ENCODE data around the gene OR6Y1.

Gene OR6Y1, protein sequence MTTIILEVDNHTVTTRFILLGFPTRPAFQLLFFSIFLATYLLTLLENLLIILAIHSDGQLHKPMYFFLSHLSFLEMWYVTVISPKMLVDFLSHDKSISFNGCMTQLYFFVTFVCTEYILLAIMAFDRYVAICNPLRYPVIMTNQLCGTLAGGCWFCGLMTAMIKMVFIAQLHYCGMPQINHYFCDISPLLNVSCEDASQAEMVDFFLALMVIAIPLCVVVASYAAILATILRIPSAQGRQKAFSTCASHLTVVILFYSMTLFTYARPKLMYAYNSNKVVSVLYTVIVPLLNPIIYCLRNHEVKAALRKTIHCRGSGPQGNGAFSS

GRCh38 chr1:158554352-158554751 is at the start of gene OR6Y1:
TSS of gene OR6Y1 (minus strand) at chr1:158554405. CDS start at chr1:158548105, 6,300 bp downstream.
- no peak for DNase-seq

DNA sequence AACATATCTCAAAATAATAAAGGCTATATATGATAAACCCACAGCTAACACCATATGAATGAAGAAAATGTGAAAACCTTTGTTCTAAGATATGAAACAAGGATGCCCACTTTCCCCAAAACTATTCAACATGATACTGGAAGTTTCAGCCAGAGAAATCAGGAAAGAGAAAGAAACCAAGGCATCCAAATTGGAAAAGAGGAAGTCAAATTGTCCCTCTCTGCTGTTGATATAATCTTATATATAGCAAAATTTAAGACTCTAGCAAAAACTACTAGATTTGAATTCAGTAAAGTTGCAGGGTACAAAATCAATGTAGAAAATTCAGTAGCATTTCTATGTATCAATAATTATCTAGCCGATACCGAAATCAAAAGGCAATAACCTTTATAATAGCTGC is 46.5 kb upstream of the OR6Y1 start:
- DNase-seq, result no peak

DNA sequence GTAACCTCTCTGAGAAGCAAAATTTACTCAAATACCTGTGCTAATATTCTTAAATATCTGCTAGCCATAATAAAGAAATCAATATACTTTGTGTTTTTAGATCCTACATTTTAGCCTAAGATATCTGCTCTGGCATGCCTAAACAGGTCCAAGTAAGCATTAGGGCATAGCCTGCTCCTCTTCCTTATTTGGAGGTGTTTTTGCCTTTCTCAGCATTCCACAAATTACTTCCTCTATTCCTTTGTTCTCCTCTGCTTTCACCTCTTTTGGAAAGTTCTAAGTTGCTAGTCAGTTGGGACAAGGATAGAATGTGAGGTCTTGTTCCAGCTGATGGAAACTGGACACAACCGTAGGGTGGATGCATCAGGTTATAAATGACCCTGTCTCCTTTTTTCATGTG is 32.7 kb upstream of the OR6Y1 start:
- DNase-seq, result no peak

DNA sequence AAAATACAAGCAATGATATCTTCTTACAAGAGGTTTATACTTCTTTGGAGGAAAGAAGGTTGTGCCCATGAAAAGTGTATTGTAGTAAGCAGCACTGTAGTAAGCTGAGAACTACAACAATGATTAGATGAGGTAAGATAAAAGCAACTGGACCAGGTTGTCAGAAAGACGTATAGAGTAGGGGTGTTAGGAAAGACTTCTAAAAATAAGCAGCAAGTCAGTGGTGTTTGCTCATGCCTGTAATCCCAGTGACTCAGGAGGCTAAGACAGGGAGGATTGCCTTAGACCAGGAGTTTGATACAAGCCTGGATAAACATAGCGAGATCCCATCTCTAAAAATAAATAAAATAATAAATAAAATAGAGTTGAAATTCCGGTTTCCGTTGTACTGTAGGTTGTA is 29.8 kb upstream of the OR6Y1 start:
- DNase-seq, result no peak

DNA sequence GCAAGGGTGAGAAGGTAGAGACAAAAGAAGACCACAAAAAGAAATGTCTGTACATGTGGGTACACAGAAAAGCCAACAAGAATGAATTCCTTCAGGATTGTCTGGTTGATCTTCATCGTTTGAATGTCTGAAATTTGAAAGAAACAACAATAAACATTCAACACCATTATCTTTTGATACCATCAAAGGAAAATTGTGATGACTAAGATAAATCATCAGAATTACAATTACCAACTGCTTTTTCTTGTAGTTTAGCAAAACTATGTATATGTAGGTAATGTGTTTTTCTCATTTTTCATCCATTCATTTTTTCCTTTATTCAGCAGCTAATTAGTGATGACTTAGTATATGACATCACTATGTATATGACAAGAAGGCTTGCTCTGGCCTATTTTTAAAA is 25.5 kb upstream of the OR6Y1 start, which contains the start of gene OR10X1:
TSS of gene OR10X1 (minus strand) at position 167 of the 400 bp plus-strand sequence. CDS start at position 167, 0 bp downstream.
- DNase-seq, result no peak

GRCh38 chr1:158577561-158577960 is 23.4 kb upstream of the OR6Y1 start:
- DNase-seq, result no peak

DNA sequence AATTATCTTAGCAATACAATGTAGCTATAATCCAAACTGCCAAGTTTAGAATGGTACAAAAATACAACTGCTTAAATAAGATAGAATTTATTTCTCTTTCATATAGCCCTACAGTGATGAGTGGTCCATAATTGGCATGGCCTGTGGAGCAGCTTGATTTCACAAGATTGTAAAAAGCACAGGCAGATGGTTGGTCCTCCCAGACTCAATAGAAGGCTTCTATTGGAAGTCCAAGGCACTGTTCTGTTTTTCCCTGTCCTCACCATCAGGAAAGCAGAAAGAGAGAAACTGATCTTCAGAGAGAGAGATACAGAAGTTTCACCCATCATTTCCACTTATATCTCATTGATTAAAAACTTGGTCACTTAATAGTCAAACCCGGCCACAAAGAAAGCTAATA is 18.0 kb upstream of the OR6Y1 start:
- DNase-seq, result no peak

DNA sequence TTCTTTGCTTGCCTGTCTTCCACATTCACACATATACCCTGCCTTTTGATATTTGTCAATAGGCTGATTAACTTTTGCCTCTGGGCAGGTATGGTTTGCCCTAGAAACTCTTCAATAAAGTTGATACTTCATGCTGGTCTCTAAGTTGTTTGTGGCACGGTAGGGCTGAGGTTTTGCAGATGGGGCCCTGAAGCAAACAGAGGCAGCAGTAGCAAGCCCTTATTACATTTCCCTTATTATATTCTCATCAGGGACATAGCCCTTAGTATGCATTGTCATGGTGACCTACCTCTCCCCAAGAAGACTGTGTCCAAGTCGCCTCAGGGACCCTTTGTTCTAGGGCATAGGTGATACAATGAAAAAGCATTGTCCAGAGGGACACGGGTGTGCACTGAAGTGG is 16.3 kb upstream of the OR6Y1 start, which contains the start of gene OR6P1:
TSS of gene OR6P1 (minus strand) at position 101 of the 400 bp plus-strand sequence. CDS start 6,976 bp downstream, outside the sequence.
- no peak for DNase-seq

DNA sequence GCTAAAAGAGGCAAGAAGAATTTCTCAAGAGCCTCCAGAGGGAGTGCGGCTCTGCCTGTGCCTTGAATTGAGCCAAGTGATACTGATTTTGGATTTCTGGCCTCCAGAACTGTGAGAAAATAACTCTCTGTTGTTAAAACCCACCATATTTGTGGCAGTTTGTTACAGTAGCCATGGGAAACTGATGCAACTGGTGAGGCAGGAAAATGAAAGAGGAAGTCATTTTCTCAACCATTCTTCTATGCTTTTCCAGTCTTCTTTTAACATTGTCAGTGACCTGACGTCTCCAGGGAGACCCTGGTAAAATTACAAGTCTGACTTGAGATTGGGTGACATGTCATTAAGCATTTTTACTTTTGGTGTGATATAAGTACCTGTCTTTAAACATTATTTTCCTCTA is 10.4 kb upstream of the OR6Y1 start:
- DNase-seq, result no peak

DNA sequence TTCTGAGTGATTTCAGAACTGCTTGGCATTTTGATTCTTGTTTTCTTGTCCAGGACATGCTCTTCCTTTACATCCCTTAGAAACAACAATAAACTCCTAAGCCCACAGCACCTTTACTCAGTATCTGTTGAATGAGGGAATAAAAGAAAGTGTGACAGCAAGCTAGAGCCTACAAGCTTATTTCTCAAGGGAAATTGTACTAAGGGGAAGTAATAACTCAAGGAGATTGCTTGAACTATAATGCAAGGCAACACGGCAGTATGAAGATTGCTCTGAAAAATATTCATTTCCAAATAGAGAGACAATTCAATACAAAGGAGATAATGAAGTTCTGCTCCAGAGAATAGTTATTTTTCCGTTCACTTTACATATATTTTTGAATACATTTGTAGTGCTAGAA is 9.6 kb upstream of the OR6Y1 start:
- DNase-seq, result no peak

GRCh38 chr1:158559696-158560095 is 5.5 kb upstream of the OR6Y1 start:
- no peak for DNase-seq

DNA sequence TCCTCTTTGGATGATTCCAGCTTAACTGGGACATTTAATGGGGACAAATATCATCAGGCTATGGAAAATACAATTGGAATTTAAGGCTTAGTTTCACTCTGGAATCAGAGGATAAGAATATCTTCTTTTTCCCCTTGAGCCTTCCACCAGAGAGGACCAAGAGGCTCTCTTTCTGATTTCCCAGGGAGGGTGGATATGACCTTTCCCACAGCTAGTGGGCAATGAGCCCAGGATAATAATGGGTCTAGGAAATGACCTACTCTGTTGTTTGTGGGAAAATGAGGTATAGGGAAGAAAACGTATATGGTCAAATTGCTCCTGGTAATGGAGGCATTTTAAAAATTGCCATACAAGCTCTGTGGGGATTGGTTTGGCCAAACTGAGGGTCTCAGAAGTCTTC is 1.9 kb downstream of the OR6Y1 start:
- DNase-seq, result no peak

DNA sequence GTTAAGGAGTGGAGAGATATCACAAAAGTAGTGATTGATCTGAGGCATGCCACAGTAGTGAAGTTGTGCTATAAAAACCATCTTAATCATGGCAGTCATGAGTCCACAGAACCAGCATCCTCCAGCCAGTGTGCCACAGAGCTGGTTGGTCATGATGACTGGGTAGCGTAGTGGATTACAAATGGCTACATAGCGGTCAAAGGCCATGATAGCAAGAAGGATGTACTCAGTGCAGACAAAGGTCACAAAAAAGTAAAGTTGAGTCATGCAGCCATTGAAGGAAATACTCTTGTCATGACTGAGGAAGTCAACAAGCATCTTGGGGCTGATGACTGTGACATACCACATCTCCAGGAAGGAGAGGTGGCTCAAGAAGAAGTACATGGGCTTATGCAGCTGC is 6.7 kb downstream of the OR6Y1 start:
- DNase-seq, result no peak

GRCh38 chr1:158537609-158538008 is 16.6 kb downstream of the OR6Y1 start:
- no peak for DNase-seq

- DNase-seq, result no peak
Measured at GRCh38 chr1:158534496-158534895, 19.7 kb downstream of the OR6Y1 start.

DNA sequence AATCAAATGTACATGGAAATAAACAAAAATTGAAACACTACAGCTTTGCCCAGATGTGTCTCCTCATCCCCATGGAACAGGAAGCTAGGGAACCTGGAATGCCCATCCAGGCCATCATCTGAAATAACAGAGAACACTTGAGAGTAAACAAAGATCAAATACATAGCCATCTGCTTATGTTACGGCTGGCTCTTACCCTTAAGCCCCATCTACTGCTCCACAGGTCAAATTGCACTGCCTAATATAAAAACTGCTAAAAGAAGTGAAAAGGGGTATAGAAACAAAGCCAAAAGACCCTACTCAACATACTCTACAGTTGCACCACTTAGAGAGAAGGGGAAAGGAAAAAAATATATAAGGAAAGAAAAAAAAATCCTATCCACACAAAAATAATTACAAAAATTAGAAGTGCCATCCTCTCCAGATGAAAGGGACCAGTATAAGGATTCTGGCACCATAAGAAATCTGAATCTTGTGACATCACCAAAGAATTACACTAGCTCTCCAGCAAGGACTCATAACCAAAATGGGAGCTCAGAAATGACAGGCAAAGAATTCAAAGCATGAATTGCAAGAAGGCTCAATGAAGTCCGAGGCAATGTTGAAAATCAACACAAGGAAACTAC is 26.9 kb downstream of the OR6Y1 start:
- peak; percentile 19 for DNase-seq

DNA sequence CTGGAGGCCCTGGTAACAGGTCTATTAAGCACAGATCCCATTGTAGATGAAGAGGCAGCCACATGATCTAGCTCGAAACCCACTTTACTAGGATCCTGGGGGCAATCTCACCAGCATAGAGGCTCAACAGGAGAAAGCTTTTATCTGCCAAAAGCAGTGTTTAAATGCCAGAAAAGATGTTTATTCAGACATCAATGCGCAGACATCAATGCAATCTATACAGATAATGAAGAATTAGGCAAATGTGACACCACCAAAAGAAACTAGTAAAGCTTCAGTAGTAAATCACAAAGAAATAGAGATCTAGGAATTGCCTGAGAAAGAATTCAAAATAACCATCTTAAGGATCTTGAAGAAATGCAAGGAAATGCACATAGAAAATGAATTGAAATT is 32.5 kb downstream of the OR6Y1 start:
- DNase-seq, result no peak

GRCh38 chr1:158520955-158521665 is 33.1 kb downstream of the OR6Y1 start:
- DNase-seq, result no peak

DNA sequence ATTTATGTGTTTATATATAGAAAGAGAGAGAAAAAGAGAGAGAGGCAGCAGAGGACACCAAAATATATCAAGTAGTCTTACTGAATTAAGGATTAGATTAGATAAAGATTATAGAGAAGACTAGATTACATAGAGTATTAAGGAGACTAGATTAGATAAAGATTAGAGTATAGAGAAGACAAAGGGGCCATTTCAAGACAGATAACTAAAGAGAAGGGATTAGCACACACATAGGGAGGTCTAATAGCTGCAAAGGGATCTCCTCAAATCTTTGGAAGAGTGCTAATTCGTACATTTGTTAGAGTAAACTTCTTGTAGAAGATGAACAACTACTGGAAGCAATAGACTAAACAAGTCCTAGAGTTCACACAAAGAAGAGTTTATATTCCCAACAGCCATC is 34.2 kb downstream of the OR6Y1 start:
- no peak for DNase-seq

DNA sequence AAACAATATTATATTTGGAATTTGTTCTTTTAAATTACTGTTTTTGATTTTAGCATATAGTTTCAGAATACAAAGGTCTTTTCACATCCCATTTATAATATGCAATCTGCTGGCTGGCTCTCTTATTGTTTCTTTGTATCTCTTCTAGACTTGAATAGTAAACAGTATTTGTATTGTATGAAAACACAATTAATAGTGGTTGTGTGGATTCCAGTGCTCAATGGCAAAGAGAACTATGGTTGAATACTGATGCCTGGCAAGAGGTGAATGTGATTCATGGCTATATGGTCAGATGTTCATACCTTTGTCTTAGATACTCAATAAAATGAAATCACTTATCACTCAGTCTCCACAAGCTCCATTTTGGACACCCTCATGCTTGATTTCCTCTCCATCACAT is 37.2 kb downstream of the OR6Y1 start:
- no peak for DNase-seq

DNA sequence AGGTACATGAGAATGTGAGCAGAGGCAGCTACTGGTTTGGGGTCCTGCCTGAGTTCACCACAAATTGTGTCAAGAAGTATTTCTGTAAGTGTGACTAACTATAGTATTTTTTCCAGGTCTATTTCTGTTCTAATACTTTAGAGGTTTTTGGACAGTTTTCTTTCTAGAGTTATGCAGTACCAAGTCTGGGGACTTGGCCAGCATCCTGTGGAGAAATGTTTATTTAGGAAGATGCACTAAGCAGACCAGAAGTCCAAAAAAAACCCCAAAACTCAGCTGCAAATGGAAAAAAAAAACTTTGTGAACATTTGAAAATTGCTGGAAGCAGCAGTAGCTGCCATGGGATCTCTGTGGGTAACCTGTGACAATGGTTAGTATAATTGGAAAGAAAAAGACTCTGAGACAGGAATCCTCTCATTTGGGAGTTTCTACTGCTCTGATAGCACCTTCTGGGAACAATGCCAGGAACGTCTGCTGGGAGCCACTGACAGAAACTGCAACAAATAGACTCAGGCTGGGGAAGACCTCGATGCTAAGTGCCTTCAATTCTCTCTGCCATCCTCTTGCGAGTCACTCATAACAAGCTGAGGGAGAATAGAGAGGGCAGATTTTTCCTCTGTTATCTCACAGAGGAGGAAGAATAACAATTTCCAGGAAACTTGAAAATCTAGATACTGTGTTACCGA is 44.6 kb downstream of the OR6Y1 start:
- DNase-seq, result no peak

DNA sequence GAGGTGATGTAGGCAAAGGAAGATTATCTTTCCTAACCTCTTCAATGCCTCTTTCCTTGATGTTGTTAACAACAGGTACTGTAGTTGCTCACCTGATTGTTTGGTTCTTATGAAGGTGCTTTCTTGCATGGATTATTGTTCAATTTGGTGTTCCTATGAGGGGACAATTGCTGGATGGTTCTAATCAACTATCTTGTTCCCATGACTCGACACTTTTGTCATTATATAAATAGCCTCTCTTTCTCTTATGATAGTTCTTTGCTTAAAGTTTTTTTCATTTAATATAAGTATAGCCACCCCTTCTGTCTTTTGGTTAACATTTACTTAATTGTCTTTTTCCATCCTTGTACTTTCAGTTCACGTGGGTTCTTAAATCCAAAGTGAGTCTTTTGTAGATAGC is 46.7 kb downstream of the OR6Y1 start:
- DNase-seq, result no peak

DNA sequence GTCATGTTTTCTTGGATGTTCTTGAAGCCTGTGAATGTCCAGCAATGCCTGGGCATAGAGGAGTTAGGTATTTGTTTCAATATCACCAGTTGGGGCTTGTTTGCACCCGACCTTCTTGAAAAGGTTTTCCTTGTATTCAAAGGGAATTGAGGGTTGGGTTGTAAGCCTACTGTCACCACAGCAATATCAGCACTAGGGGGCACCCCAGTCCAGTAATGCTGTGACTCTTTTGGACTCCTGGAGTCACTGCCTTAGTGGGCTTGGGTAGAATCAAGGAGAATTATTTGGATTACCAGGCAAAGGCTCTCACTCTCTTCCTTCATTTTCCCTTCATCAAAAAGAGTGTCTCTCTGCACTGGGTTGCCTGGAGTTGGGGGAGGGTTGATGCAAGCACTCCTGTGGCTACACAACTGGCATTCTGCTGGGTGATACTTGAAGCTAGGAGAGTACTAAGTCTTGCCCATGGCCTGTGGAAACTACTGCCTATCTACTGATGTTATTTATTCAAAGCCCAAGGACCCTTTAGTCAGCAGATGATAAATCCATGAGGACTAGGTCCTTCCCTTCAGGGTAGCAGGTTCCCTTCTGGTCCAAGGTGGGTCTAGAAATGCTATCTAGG is 47.7 kb downstream of the OR6Y1 start:
- DNase-seq, result no peak
